Mammary epithelial cell (primary cell): ENCODE data around the gene SERPINI2.

Experiments
- CTCF ChIP-seq, 2 donors: IDR thresholded peaks in 1 of 2; conservative IDR thresholded peaks in 1 of 2; 2 replicates each; pipeline ENCODE4 v1.5.1; 2011 to 2012; ENCODE audit warnings: inconsistent platforms in 2 of 2, low read length in 2 of 2, mild to moderate bottlenecking in 2 of 2, control low read depth in 1 of 2, low read depth in 1 of 2; ENCODE audit not compliant: insufficient read depth in 1 of 2; ENCODE audit errors: extremely low read depth in 1 of 2
- EZH2 ChIP-seq: IDR thresholded peaks from 2 replicates; pipeline ENCODE4 v1.6.1; 2012; ENCODE audit warnings: low read length, inconsistent platforms, borderline replicate concordance

GRCh38 chr3:167483708-167484475, 10.1 kb upstream of the SERPINI2 start:
- TF ChIP-seq CTCF (conservative IDR thresholded peaks at IDR 0.05 in 1 of 2, IDR thresholded peaks at IDR 0.05 in 1 of 2; ENCODE audit: extremely low read depth in 1 of 2, insufficient read depth in 1 of 2, low read depth in 1 of 2, low read length in 2 of 2) (no peak), EZH2 (no peak)
